GM21390 (cell line): ENCODE measurements around the gene SLC17A3.

Source experiments
- ATAC-seq: cut with Tn5 transposase; IDR thresholded peaks from one replicate; pipeline ENCODE4 v1.9.1; 2021; ENCODE audit not compliant: unreplicated experiment

The SLC17A3 gene

DNA sequence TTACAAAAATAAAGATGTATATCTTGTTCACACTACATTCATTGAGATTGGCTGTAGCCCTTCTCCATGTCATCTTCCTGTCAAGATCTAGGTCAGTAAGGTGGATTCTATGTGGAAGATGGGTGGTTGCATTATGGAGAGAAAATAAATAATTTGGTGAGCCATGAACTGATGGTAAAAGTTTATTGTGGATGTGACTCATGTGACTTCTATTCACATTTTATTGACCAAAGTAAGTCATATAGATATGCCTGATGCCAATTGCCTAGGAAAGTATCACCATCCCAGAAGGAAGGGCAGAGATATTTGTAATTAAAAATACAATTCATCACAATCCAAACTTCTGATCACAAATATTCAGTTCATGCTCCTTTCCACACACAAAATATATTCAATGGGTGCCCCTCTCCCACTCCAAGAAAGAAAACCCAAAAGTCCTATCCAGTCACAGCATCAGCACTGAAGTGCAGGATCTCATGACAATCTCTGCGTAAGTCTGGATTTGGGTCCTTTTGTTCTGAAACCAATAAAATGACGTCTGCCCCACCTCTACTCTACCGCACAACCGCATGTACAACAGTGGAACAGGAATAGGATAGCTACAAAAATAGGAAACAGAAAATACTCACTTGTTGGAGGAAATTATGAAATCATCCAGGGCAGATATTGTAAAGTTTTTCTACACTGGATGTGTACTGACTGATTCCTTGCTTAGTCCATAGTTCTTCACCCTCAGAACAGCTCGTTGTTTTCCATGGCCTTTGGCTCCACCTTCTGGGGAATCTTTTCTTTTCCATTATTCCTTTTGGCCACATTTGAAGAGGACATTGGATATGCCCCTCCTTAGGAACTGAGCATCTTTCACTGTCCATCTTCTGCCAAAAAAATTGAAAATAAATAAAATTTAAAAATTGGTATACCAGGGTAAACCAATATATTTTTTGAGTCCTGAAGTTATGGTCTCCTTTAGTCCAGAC, 16.1 kb upstream of the SLC17A3 start:
- no peak for ATAC-seq

DNA sequence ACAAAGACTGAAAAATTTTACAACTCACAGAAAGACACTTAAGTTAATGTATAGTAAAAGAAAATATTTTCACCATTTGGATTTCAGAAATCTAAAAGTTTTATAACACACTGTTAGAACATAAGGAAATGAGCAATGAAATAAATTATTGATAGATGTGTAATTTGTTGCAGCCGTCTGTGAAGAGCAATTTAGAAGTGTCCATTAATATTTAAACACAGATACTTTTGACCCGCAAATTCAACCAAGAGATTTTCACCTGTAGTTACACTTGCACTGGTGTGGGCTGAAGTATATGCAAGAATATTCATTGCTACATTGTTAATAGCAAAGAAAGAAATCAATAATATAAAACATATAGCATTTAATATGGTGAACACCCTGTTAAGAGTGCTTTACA, 14.6 kb upstream of the SLC17A3 start:
- ATAC-seq = no peak

DNA sequence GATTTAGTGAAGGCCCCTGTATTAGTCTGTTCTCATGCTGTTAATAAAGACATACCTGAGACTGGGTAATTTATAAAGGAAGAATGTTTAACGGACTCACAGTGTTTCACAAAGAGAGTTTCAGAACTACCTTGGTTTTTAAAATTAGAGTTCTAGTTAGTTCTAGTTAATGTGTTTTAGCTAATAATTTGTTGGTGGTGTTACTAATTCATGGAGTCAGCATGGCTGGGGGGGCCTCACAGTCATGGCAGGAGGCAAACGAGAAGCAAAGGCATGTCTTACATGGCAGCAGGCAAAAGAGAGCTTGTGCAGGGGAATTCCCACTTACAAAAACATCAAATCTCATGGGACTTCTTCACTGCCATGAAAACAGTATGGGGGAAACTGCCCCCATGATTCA, 12.0 kb upstream of the SLC17A3 start:
- no peak for ATAC-seq

DNA sequence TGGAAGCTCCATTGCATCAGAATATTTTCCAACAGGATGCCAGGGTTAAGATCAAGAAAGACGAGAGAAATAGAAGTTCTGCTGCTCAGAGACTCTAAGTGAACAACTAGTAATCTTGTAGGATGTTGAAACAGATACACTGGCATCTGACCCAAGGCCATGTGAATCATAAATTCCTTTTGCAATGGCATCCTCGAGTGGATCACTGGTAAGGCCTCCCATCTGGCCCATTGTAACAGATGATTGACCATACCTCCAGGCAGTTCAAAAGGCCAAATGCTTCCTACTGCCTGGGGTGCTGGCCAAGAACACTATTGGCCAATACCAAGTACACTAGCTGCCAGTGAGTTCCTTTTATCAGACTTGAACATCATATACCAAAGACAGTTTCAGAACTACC, 9.9 kb upstream of the SLC17A3 start:
- ATAC-seq = no peak

DNA sequence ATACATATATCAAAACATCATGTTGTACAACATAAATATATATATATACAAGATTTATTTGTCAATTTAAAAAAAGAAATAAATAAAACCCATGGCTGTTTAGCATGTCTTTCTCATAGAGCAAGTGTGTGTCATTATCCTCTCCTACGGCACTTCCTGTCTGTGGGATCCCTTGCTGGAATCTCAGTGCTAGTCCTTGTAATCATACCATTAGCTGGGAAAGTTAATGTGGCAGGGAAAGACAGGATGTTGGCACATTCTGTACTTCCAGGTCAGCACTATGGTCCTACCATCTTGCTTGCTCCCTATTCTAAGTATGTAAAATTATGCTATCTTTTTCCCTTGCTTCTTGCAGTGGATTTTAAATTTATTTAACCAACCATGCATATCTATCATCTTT, 9.5 kb upstream of the SLC17A3 start:
- ATAC-seq = no peak

DNA sequence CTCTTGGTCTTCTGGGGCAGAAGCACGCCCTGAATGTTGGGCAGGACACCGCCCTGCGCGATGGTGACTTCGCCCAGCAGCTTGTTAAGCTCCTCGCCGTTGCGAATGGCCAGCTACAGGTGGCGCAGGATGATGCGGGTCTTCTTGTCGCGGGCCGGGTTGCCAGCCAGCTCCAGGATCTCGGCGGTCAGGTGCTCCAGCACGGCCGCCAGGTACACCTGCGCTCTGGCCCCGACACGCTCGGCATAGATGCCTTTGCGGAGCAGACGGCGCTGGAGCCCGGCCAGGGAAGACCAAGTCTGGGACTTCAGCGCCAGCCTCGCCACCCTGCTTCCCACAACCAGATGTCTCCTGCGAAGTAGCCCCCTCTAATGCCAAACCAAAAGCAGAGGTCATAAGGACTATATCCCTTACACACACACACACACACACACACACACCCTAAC, 8.0 kb upstream of the SLC17A3 start:
- ATAC-seq = no peak

DNA sequence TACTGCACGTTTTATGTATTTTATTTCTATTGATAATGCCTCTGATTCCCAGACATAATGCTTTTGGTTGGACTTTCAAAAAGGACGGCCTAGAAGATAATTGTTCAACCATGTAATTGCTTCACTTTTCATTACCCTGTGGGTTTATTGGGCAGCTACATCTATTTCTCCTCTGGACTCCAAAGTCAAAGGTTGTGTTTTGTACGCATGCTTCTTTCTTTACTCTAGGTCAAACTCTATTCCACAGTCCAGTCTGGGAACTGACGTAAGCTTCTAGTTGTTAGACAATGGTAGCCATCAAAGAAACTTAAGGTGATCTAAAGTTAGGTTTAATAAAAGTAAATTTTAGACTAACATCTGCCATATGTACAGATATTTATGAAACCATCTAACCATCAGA, 6.6 kb upstream of the SLC17A3 start:
- ATAC-seq = no peak

DNA sequence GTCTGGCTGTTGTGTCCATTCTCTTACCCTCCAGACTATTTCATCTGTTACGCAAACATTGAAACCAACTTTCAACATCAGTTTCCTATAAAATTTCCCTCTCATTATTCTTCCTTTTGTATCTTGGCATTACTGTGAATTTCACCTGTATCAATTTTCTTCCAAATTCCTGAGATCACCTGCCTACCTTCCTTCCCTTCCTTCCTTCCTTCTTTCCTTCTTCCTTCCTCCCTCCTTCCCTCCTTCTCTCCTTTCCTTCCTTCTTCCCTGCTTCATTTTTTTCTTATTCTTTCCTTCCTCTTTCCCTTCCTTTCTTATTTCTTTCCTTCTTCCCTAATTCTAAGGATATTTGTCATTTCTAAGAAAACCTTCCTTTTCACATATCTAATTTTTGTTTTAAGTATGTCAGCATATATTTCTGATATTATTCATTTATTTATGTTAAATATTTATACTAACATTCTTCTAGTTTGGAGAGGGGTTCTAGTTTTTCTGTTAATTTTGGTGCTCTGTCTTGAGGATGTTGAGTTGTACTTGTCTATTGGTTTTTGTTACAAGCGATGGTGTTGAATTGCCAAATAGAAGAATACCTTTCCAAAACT, 4.8 kb upstream of the SLC17A3 start:
- no peak for ATAC-seq

DNA sequence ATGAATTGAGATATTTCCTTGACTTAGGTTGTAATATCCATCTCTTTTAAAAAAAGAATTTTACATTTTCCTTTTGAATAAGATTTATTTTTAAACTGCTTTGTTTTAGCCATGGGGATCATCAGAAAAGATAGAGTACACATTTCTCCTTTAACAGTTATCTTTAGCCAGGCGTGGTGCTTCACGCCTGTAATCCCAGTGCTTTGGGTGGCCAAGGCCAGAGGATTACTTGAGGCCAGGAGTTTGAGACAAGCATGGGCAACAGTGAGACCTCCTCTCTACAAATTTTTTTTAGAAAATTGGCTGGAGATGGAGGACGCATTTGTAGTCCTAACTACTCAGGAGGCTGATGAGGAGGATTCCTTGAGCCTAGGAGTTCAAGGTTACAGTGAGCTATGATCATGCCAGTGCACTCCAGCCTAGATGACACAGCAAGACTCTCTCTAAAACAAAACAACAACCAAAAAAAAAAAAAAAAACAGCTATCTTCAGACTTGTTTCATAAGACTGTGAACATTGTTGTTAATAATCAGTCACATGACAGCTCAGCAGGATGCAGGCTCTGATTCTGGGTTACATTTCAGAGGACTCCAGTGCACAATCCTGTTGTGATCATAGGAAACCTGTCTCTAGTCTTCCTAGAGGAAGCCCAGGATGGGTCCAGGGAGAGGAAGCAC, 2.0 kb upstream of the SLC17A3 start:
- ATAC-seq = no peak

DNA sequence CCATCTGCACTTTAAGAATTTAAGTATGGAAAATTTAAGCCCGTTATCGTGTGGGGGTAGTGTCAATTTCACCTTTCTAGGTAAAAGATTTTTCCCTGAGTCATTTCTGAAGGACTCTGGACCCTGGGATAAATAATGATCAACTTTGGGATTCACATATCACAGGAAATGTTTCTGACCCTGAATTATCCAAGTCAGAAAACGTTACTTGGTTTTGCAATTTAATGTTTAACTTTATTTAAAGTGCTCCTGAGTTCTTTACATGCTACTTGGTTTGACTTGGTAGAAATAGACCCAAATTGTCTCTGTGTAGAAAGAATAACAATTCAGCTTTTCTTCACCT, 1.5 kb upstream of the SLC17A3 start:
- ATAC-seq = no peak

DNA sequence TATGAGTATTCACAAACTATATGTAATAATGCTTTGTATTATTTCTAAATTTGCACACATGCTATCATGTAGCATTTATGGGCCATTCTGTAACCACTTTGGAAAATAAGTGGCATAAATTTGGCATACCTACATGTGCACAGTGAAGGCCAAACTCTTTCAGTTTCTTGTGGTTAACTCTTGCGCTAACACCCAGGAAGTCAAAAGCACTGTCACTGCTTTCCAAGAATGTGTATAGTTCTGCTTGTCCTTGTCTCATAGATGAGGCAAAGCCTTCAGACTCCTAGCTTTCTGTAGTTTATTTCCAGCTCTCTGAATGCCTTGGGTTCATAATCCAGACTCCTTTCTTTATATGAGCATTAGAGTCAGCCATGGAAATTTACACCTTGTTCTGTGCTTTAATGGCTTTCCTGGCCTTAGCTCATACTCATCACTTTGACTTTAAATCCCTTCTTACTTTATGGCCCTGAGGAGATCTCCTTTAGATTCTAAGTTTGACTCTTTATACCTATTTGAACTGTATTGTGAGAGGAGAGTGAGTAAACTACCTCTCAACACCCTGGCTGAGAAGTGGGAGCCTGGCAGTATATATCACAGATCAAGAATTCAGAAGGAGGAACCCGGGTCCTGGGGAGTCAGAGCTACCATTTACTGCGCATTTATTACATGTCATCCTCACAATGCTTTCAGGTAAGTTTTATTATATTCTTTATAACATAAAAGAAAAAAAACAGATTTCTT, 949 bp upstream of the SLC17A3 start:
- ATAC-seq = no peak

DNA sequence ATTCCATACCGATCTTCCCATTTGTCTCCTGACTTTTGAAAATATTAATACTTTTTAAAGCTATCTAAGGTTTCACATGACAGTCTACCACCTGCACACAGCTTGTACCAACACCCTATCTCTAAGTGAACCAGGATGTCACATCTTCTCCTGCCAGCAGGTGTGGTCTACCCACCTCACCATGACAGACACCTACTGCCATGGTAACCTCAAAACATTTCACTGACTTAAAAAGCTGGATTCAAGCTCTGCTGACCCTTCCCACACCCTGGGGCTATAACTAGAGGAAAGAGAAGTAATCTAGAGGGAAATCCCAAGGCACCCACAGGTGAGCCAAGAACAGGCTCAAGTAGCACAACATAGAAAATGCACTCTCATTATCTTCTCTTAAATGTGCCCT, 1.2 kb downstream of the SLC17A3 start:
- no peak for ATAC-seq

DNA sequence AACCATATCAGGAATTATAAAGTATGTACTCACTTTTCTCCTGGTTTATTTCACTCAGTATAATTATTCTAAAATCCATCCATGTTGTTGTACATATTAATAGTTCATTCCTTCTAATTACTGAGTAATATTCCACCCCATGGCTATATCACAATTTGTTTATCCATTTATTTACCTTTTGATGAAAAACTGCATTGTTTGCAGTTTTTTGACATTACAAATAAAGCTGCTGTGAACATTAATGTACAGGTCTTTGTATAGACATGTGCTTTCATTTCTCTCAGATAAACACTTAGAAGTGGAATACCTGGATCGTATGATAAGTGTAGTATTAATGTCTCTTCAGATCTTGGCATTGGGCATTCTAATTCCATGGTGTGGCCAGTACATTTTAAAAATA, 4.2 kb downstream of the SLC17A3 start:
- no peak for ATAC-seq

DNA sequence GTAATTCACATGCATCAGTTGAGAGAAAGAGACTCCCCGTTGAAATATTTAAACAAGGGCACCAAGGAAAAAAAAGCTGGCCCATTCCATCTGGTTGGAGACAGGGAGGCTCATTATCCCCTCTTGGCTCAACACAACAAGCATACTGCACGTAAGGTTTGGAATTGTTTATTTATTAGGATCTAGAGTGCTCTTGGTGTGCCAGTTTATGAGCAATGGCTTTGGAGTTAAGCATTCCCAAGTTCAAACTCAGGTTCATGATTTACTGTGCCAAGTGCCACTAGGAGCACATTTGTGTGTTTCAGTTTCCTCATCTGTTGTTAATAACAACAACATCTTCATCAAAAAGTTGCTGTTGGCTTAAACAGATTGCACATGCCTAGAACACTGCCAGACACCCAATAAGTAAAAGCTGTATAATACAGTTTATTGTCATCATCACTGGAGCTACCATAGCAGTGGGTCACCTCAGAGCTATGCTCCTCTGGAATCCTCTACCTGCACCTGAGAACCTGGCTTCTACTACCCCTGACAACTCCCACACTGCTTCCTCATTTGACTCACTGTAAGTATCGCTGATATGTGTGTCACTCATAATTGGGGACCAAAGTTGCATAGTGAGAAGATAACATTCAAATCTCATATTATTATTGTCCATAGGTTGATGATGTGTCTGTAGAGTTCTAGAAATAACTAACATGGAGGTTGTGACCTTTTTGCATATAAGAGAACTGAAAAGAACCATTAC, 5.4 kb downstream of the SLC17A3 start:
- ATAC-seq = no peak

DNA sequence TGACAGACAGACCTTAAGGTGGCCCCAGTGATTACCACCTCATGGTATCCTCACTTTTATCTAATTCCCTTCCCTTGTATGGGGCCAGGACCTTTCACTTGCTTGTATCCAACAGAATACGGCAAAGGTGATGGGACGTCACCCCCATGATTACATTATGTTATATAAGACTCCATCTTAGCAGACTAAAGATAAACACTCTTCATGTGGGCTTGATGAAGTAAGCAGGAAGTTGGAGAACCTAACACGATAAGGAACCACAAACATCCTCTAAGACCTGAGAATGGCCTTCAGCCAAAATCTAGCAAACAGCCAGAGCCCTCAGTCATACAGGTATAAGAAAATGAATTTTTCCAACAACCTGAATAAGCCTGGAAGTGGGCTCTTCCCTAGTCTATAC, 8.0 kb downstream of the SLC17A3 start:
- ATAC-seq = no peak

DNA sequence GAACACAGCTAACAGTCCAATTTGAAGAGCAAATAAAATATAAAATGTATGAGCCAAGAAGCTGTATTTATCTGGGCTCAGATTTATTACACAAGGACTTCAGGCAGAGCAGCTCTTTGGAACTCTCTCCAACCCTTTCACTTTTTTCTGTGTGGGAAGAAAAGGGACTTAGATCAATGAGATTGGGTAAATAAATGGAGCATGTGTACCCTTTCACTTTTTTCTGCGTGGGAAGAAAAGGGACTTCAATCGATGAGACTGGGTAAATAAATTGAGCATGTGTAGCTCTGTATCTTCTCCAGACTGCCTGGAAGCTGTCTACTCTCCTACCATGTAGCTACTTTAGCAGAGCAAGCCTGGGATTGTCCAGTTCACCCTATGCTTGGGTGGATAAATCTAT, 10.7 kb downstream of the SLC17A3 start:
- no peak for ATAC-seq

DNA sequence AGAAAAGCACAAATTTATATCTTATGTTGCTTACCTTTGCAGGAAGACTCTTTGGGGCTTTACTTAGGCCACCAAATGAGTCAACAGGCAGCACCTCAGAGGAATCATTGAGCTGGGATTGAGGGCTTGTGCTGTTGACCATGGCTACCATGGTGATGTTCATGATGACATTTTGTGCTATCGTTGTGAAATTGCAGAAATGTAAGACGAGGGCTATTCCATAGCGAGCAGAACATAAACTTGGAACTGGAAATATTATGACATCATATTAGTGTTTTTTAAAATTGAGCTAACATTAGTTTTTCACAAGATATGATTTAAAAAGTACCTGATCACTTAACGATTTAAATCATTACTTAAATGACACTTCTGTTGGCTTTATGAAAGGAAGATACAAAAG, 11.8 kb downstream of the SLC17A3 start:
- ATAC-seq = no peak

DNA sequence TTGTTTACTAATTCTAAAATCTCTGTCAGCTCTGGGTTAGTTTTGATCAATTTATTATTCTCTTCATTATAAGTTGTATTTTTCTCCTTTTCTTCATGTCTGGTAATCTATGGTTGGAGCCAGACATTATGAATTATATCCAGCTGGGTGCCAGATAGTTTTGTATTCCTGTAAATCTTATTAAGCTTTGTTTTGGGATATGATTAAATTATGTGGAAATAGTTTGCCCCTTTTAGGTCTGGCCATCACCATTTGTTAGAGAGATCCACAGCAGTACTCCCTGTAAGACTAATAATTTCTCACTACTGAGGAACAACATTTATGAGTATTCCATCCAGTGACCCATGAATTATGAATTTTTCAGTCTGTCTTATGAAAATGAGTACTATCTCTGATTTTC, 21.3 kb downstream of the SLC17A3 start:
- no peak for ATAC-seq

DNA sequence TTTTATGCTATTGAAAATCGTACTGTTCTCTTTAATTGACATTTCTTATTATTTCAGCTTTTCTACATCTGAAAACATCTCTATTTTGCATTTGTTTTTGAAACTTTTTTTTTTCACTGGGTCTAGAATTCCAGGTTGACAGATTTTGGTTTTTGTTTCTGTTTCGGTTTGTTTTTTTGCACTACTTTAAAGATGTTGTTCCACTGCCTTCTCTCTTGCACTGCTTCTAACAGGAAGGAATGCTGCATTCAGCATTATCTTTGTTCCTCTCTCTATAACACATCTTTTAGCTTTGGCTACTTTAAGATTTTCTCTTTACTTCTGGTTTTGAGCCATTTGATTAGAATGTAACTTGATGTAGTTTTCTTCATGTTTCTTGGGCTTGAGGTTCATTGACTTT, 22.1 kb downstream of the SLC17A3 start:
- no peak for ATAC-seq

DNA sequence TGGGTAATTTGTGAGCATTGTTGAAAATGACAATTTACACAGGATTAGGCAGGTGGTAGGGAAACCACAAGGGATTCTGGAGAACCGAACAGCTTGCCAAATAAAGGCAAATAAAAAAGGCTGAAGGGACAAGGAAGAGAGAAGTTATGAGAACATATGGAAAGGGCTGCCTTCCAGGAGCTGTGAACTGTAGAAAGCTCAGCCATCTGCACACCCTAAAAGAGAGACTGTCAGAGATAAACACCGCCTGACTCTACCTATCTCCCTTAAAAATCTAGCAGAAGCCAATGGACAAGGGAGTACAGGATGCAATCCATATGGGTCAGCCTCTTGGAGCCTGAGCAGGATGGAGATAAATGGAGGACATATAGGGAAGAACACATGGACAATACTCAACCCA, 29.5 kb downstream of the SLC17A3 start:
- ATAC-seq = no peak

DNA sequence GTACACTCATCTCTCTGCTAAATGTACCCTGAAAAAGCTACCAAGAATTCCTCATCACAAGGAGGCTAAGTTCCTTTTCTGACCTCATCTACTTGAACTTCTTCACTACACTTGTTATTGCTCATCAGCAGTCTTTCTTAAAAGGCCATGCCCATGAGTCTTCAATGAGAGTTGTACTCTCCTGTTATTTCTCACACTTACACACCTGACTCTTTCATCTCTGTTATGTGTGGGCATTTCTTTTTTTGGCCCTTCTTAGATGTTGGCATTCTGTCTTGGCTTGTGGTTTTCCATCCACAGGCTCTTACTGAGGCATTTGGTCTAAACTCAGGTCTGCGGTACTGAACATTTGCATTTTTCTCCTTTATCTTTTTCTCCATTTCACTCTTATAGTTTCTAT, 31.5 kb downstream of the SLC17A3 start:
- ATAC-seq = no peak
